Loucy (cell line): ENCODE measurements around the gene FCHSD2.

ENCODE experiments used
- H2AFZ ChIP-seq: fragments of 200-600 bp; sonication (generic); 2 replicates; pipeline ENCODE4 v1.6.0; 2016; ENCODE audit warnings: antibody characterized with exemption, mild to moderate bottlenecking, low read length, moderate library complexity
- H3F3A ChIP-seq: fragments of 200-600 bp; 2 replicates; pipeline ENCODE4 v1.6.0; 2016; ENCODE audit warnings: antibody characterized with exemption, low read depth, mild to moderate bottlenecking
- H3K27me3 ChIP-seq: fragments of 200-600 bp; sonication (generic); 2 replicates; pipeline ENCODE4 v1.6.1; 2014; ENCODE audit warnings: low read length, mild to moderate bottlenecking; ENCODE audit not compliant: insufficient read depth, poor library complexity, severe bottlenecking
- H3K36me3 ChIP-seq: fragments of 200-600 bp; sonication (generic); 2 replicates; pipeline ENCODE4 v1.6.1; 2016; ENCODE audit warnings: low read length; ENCODE audit not compliant: insufficient read depth
- H3K4me1 ChIP-seq: fragments of 200-600 bp; sonication (generic); 2 replicates; pipeline ENCODE4 v1.5.1; 2014; ENCODE audit warnings: low read length, mild to moderate bottlenecking; ENCODE audit not compliant: insufficient read depth, poor library complexity, severe bottlenecking
- H3K4me2 ChIP-seq: fragments of 200-600 bp; sonication (generic); 2 replicates; pipeline ENCODE4 v1.6.0; 2014; ENCODE audit warnings: antibody characterized with exemption, low read length, low read depth, mild to moderate bottlenecking; ENCODE audit not compliant: poor library complexity, severe bottlenecking
- H3K4me3 ChIP-seq: fragments of 200-600 bp; sonication (generic); 2 replicates; pipeline ENCODE4 v1.5.1; 2014; ENCODE audit warnings: low read length, mild to moderate bottlenecking, mixed read lengths; ENCODE audit not compliant: poor library complexity, severe bottlenecking
- H3K79me2 ChIP-seq: fragments of 200-600 bp; sonication (generic); 2 replicates; pipeline ENCODE4 v1.6.1; 2014; ENCODE audit warnings: low read length; ENCODE audit not compliant: insufficient read depth
- H3K9ac ChIP-seq: fragments of 200-600 bp; sonication (generic); 2 replicates; pipeline ENCODE4 v1.6.0; 2014; ENCODE audit warnings: mild to moderate bottlenecking, low read depth, low read length, moderate library complexity; ENCODE audit not compliant: poor library complexity, severe bottlenecking
- H3K9me2 ChIP-seq: fragments of 200-600 bp; sonication (generic); replicated peaks from 2 replicates; pipeline ENCODE4 v1.6.1; 2016; ENCODE audit warnings: low read depth, low read length, mixed read lengths
- H3K9me3 ChIP-seq: fragments of 200-600 bp; sonication (generic); 2 replicates; pipeline ENCODE4 v1.6.1; 2014; ENCODE audit warnings: mild to moderate bottlenecking, antibody characterized with exemption, low read length, low read depth; ENCODE audit not compliant: insufficient read depth
- H4K20me1 ChIP-seq: fragments of 200-600 bp; sonication (generic); 2 replicates; pipeline ENCODE4 v1.6.0; 2014; ENCODE audit warnings: antibody characterized with exemption, low read length, mild to moderate bottlenecking; ENCODE audit not compliant: insufficient read depth, poor library complexity, severe bottlenecking
- CTCF ChIP-seq: fragments of 200-600 bp; sonication (generic); conservative IDR thresholded peaks from 2 replicates; pipeline ENCODE4 v1.5.1; 2014; ENCODE audit warnings: mild to moderate bottlenecking, antibody characterized with exemption, low read length
- EZH2phosphoT487 ChIP-seq: fragments of 200-600 bp; IDR thresholded peaks from 2 replicates; pipeline ENCODE4 v1.6.1; 2018; ENCODE audit warnings: antibody characterized with exemption, mild to moderate bottlenecking, moderate library complexity, borderline replicate concordance

FCHSD2 gene

GRCh38 chr11:73100578-73100977, 41.5 kb downstream of the FCHSD2 start:
- H2AFZ ChIP-seq = no peak overlapping the region
- H3K9me3 ChIP-seq = no peaks in the 10 kb centered on the region
- peaks cover 72% of the 10 kb centered on the region for H4K20me1 ChIP-seq
- H3K4me2 ChIP-seq = no peak overlapping the region
- H3K36me3 ChIP-seq = peaks cover 46% of the 10 kb centered on the region
- H3K9ac ChIP-seq = no peak overlapping the region
- H3K9me2 ChIP-seq = no peaks in the 10 kb centered on the region
- peaks cover 98% of the 10 kb centered on the region for H3K79me2 ChIP-seq
- no peaks in the 10 kb centered on the region for H3F3A ChIP-seq
- no peak overlapping the region for H3K4me3 ChIP-seq
- H3K27me3 ChIP-seq = no peaks in the 10 kb centered on the region
- H3K4me1 ChIP-seq = peaks cover 4% of the 10 kb centered on the region
- TF ChIP-seq CTCF (no peak), EZH2phosphoT487 (no peak)

GRCh38 chr11:73099512-73100266, 42.4 kb downstream of the FCHSD2 start:
- H3K9me2 ChIP-seq = no peaks in the 10 kb centered on the region
- no peaks in the 10 kb centered on the region for H3F3A ChIP-seq
- H3K4me3 ChIP-seq = no peak overlapping the region
- H3K79me2 ChIP-seq = peaks cover 100% of the 10 kb centered on the region
- no peaks in the 10 kb centered on the region for H3K27me3 ChIP-seq
- peaks cover 7% of the 10 kb centered on the region for H3K4me1 ChIP-seq
- H3K9ac ChIP-seq = no peak overlapping the region
- no peak overlapping the region for H2AFZ ChIP-seq
- no peaks in the 10 kb centered on the region for H3K9me3 ChIP-seq
- TF ChIP-seq CTCF (no peak), EZH2phosphoT487 (no peak)
- peaks cover 81% of the 10 kb centered on the region for H4K20me1 ChIP-seq
- no peak overlapping the region for H3K4me2 ChIP-seq
- peaks cover 48% of the 10 kb centered on the region for H3K36me3 ChIP-seq

- no peak overlapping the region for H3K4me2 ChIP-seq
- H3K9me3 ChIP-seq = no peaks in the 10 kb centered on the region
- H3K9ac ChIP-seq = no peak overlapping the region
- no peak overlapping the region for H2AFZ ChIP-seq
- peaks cover 7% of the 10 kb centered on the region for H3K4me1 ChIP-seq
- peaks cover 49% of the 10 kb centered on the region for H3K36me3 ChIP-seq
- H3K9me2 ChIP-seq = no peaks in the 10 kb centered on the region
- no peaks in the 10 kb centered on the region for H3F3A ChIP-seq
- TF ChIP-seq CTCF (no peak), EZH2phosphoT487 (no peak)
- peaks cover 83% of the 10 kb centered on the region for H4K20me1 ChIP-seq
- no peaks in the 10 kb centered on the region for H3K27me3 ChIP-seq
- H3K4me3 ChIP-seq = no peak overlapping the region
- peaks cover 100% of the 10 kb centered on the region for H3K79me2 ChIP-seq
These were observed 46.5 kb downstream of the FCHSD2 start for GRCh38 chr11:73095613-73096012.
